ENCODE results near the gene PHACTR3.

Gene PHACTR3

DNA sequence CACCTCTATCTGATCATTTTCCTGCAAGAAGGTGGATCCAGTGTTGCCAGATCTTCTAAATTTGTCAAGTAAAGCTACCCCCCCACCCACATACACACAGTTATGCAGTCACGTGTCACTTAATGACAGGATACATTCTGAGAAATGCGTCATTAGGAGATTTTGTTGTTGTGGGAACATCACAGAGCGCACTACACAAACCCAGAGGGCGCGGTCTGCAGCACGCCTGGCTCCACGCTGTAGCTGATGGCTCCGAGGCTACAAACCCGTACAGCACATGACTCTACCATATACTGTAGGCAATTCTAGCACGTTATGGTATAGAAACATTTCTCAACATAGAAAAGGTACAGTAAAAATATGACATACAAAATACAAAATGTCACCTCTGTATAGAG lies 202.2 kb downstream of the PHACTR3 start:
- DNase-seq = no peak

DNA sequence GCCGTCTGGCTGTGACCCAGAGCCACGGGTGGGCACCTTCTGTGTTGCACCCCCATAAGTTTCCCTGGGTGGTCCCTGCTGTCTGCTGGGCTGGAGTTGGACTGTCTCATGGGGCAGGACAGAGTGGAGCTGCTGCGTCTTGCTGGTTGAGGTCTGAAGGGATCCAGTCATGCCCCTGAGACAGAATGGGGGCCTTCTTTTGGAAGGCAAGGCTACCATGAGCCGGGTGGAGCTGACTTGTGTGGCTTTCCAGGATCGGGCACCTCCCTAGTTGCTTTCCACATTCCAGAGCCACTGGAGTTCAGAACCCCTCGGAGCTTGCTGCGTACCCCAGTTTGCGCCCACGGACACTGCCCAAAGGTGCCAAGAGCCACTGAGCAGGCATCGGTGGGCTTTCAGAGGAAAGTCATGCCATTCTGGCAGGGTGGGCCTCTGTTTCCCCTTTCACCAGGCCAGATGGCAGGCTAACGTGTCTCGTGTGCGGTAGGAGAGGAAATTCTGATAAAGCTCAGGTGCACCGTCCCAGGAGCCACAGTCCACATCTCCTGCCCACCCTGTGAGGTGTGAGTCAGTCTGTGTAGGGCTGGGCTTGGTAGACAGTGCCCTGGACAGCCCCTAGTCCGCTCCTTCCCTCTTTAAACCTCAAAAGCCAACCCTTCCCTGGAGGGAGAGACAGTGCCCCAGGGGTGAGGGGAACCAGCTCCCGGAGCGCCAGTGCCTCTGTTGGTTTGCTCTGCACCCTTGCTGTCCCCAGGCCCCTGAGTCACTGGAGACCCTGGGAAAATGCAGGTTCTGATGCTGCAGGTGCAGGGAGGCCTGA lies 203.8 kb downstream of the PHACTR3 start:
- DNase-seq = no peak

DNA sequence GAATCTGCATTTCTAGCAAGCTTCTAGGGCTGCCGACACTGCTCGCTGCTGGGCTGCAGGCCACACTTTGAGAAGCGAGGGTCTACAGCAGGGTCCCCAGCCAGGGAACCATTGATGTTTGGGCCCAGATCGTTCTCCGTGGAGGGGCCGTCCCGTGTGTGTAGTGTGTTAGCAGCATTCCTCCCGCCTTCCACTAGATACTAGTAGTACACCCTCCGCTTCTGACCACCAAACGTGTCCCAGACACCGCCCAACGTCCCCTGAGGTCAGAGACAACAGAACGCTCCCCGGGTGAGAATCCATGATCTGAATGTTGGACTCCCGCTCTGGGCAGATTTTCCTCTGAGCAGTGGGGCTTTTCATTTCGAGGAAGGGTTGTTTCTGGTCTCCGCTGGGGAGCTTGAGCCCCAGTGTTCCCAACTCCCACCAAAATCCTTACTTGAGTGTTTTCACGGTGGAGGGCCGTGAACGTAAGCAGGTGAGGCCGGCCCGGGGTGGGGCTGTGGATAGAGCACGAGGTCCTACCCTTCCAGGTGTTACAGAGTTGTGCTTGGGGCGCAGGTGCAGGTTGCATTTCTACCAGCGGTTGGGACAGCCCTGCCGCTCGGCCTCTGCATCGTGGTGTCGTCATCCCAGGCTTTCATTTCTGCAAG lies 204.5 kb downstream of the PHACTR3 start:
- DNase-seq = no peak

DNA sequence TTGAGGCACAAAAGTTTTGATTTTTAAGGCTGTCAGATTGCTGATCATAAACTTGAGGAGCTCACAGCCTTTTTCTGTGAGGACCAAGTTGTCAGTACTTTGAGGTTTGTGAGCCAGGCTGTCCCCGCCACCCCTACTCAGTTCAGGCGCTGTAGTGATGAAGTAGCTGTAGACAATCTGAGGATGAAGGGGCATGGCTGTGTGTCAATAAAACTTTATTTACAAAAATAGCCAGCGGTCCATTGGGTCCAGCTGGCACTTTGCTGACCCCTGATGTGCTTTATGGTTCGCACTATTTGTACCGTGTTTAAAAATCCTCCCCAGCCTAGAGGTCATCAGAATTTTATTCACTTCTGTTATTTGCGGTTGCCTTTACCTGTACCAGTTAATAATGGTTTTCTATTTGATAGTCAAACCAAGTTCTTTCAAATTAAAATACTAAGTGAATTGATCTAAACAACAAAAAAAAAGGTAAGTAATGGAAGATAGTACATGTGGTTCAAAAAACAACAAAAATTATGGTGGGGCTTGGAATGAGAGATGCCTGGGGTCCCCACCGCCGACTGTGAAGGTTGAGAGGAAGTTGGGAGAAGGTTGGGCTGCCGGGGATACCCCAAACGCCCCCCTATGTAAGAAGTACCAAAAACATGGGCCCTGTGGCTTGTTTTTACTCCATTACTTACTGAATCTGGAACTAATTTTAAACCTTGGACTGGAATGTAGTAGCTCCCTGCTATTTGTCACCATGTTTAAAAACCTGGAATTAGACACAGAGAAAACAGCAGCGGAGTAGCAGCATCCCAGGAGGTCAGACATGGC lies 205.5 kb downstream of the PHACTR3 start:
- no peak for DNase-seq

DNA sequence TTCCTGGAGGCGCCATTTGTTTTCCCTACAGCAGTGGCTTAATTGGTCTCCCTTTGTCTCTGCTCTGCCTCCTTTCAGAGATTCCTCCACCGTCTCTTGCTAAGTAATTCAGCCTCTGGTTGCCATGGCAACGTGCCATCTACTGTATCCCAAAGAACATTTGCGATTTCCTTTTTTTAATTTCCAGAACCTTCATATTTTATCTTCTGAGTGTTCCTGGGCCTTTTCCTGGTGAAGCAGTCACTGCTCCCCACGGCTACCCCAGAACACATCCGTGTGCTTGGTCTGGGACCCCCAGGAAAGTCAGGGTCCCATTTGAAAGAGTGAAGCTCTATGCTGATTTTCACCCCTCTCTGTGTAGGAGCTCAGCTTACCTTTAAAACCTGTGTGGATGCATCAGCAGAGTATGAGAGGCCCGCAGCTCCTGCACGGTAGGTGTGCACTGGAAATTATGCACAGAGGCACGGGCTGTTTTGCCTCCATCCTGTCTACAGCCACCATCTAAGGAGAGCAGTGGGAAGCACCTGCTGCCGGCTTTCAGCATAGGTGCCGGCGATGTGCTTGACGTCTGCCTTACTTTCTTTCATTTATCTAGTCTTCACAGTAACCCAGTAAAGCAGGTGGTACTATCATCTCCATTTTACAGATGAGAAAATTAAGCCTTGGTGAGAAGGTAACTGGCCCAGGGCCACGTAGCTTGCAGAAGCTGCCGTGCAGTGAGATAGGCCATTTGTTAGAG lies 206.3 kb downstream of the PHACTR3 start:
- no peak for DNase-seq

DNA sequence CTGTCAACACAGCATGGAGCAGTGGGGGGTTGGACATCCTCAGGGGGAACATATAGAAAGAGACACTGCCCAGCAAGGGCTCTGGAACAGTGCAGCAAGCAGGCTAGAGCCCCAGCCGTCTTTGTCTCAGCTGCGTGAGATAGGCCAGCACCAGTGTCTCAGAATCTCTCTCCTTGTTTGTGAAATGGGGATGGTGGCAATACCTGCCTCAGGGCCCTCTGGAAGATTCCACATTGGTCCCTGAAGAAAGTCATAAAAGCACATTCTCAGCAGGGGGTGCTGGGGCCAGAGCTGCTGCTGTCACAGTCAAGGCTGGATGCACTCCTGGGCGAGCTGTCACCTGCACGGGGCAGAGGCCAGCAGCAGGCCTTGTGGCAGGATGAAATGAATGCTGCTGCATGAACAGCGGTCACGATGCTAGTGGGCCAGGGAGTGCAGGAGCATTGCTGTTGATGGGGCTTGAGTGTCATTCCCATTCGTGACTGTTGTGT lies 207.4 kb downstream of the PHACTR3 start:
- no peak for DNase-seq

DNA sequence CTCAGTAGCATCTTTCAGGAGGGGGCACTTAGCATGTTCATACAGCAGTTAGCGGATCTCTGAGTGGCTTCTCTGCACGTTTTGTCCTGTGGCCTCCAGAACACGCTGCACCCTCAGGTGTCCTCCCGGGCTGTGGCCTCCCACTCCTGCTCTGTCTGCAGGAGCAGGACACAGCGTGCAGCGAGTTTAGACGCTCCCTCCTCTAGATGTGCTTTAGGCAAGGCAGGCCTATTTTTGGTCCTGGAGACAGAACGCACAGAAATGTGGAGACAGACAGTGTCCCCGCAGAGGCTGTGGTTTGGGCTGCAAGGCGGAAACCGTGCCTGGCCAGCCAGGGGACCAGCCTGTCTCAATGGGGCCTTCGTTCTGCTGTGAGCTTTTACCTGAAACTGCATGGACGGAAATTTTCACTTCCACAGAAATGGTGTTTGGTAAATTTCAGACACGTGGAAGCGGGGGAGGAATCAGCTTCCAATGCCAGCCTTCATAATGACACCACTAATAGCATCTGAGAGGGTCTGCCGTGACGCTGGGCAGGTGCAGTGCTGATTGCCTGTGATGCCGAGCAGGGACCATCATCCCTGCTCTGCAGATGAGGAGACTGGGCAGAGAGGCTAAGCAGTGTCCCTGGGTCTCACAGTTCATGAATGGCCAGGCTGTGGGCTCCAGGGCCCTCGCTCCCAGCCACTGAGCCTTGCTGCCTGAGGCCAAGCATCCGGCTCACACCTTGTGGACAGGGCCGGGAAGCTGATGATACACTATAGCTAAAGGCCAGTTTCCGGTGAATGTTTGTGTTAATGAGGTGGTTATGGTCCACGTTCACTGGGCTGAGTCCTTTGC lies 208.2 kb downstream of the PHACTR3 start:
- no peak for DNase-seq

DNA sequence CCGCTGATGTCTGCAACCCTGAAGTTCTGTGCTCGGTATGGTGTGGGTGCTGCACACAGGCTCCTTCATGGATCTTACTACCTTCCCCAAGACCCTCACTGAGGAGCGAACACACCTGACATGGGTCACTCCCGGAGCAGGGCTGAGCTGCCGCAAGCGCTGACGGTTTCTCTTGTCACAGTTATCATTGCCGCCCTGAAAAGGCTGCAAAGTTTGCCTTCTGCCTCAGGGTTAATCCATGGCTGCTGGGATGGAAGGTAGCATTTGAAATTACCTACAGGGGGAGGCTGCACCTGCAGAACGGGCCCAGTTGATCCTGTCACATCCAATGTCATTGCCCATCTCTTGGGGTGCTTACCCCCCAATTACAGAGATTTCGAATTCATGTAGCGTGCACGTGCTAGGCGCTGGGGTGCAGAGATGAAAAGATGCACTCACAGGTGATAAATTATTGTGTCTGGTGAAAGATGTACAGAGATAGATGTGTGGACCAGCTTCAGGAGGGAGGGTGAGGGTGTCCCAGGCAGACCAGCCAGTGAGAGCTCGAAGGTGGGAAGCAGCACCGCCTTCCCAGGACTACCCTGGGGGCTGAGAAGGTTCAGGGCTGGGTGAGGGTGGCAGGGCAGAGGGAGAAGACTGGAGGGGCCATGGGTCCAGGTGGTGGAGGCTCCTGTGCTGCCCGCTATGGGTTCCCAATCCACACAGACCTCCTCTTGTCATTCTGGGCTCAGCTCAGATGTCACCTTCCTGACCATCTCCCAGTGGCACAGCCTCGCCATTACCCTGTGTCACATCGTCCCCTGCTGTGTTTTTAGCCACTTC lies 209.0 kb downstream of the PHACTR3 start:
- no peak for DNase-seq

DNA sequence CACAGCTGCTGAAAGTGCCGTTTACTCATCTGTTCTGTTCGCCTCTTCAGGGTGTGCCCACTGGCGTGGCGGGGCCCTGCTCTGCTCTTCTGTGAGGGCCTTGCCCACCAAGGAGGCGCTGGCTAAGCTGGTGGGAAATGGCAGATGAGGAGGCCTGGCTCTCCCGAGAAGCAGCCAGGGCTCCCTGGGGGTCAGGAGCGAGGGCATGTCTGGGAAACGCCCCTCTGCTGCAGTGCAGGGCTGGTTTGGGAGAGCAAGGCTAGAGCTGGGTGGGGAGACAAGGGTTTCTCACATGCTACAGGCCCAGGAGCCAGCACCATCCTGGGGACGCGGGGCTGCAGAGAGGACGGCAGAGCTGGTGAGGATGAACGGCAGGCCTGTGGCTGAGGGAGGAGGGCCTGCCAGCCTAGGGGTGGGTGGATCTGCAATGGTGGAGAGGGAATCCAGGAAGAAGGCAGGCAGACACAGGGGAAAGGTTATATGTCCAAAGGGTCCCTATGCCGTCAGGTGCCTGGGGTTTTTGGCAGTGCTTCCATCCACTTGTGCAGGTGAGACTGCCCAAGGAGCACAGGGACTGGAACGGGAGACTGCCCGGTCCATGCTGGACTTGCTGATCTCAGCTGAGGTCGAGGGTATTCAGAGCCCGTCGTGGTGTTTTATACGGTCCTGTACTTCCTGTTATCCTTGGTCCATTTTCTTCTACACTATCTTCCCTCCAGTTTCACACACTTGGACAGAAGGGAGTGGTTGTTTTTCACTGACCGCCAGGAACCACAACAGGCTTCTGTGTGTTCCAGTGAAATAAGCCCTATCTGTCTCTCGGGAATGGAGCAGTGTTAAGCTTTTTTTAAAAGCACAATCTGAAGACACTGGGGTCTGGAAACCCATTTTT lies 209.9 kb downstream of the PHACTR3 start:
- no peak for DNase-seq

DNA sequence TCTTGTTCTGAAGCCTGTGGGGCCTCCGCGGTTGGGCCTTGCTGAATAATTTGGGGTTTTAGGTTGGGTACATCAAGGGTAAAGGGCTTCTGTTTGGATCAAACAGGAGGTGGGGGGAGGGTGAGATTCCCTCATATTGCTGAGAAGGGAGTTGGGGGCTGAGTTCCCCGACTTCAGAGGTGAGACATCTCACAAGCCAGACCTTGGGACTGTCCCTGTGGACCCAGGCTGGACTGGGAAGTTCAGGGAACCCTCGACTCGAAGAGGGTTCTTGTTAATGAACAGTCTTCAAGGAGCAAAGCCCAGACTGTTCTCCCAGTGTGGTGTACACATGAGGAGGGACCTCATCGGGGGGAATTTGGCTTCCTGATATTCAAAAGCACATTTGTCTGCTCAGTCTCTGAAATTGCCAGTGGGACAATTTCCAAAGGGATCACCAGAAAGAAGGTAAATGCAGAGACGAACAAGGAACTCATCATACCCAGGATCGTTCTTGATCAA lies 210.6 kb downstream of the PHACTR3 start:
- DNase-seq = no peak

DNA sequence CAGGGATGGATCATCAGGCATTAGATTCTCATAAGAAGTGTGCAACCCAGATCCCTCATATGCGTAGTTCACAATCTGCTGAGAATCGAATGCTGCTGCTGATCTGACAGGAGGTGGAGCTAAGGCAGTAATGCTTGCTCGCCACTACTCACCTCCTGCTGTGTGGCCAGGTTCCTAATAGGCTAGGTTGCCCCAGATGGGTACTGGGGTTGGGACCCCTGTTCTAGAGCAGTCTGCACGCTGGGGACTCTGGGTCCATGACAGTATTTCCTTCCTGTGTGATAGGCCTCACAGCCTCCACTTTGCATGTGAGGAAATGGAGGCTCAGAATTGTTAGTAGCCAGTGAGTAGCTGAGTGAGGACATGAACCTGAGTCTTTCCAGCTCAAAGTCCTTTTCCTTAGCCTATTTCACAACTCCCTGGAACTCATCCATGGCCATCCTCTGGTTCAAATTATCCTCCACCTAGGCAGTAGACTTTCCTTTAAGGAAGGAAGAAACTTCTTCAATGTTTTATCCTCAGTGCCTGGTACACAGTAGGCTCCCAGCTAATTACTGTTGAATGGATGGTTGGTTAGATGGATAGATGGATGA lies 211.9 kb downstream of the PHACTR3 start:
- no peak for DNase-seq

DNA sequence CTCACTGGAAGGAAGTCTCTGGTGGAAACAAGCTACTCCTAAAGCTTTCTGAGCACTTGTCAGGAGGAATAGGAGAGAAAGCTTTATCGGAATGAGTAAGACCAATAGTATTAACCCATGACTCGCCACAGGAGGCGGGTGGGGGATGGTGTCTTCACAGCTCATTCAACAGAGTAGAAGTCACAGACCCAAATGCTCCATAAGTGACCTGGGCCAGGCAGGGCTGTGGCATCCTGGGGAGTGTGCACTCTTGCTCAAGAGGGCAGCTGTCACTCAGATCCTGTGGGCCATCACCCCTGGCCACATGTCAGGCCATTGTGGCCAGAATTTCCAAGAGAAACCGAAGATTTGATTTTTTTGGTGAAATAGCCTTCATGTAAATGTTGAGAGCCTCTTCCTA lies 213.1 kb downstream of the PHACTR3 start:
- no peak for DNase-seq

DNA sequence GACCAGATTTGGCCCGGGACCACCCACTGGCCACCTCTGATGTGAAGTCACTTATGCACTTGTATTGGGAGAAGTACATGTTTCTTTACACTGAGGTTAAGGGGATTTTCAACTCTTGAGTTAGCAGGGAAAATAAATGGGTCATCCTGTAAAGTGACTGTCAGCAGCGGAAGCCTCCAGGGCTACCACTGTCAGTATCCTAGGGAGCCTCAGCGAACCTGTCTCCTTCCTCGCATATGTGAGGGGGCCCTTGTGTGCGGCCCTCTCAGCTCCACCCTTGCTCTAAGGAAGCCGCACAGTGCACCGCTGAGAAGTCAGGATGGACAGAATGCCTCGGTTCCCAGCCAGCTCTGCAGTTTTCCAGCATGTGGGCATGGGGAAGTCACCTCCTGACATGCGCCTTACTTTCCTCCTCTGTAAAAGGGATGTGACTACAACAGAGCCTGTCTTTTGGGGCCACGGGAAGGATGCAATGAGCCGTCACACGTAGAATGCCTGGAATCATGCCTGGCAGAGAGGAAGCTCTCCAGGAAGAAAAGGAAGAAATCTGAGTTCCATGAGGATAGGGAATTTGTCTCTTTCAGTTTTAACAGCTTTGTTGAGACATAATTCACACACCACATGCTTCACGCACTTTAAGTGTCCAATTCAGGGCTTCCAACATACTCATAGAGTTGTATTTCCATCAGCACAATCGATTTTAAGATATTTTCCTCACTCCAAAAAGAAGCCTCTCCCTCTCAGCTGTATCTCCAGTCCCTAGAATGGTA lies 213.7 kb downstream of the PHACTR3 start:
- no peak for DNase-seq

DNA sequence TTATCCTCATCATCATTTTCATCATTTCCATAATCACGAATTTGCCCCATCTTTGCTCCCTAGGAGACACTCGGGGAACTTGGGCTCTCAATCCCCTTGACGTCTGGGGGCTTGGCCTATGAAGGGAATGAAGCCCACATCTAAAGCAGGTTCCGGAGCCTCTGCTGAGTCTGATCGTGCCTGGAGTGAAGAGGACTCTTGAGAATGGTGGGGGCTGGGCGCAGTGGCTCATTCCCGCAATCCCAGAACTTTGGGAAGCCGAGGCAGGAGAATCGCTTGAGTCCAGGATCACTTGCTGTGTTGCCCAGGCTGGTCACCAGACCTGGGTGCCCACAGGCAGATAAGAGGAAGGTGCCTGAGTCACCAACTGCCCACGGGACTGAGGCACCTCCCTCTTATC lies 214.6 kb downstream of the PHACTR3 start:
- no peak for DNase-seq

DNA sequence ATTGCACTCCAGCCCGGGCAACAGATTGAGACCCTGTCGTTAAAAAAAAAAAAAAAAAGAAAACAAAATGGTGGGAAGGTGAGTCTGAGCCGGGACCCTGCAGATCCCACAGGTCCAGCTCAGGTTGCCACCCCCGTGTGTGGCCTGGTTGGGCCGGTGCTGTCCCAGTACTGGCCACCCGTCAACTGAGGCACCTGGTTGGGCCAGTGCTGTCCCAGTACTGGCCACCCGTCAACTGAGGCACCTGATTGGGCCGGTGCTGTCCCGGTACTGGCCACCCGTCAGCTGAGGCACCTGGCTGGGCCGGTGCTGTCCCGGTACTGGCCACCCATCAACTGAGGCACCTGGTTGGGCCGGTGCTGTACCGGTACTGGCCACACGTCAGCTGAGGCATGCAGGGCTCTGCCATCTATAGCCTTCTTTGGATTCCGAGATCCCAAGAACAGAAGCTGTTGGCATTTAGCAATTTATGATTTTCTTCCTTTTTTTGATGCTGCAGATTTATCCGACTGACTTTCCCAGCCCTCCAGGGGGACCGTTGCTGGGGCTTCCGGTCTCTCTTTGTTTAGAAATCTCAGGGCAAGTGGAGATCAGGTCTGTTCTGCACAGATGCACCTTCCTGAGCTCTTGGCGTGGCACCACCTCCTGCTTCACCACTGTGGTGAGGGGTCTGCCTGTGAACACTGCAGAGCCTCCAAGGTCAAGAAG lies 215.3 kb downstream of the PHACTR3 start:
- DNase-seq = no peak

DNA sequence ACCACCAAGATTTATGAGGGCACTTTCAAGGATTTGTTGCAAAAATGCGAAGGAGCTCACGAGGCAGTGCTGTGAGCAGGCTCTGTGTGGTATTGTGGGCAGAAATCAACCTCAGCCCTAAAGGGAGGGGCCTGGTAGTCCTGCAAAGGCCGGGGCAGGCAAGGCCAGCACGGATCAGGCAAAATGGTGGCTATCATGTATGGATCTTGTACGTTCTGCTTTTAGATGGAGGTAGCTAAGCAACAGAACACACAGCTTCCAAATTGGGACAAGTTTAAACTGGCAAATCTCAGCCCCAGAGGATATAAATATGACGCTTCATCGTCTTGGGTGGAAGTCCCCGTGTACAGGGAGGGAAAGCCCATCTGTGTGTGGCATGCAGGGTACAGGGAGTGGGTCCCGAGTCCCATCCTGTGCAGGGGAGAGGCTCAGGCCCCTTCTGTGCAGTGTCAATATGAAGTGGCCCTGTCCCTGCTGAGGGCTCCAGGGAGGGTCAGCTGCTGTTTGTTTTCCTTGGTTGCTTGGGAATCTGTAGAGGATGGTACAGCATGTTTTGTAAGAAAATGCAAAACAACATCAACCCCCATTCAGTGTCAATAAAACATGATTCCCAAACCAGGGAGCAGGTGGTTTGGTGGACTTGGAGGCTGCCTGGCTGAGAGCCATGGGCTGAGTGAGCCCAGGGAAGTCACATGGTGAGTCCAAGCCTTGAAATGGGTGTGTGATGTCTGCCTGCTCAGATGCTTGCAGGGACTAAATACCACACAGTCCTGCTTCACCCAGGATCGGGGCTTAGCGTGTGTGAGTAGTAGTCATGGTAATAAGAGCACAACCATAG lies 216.1 kb downstream of the PHACTR3 start:
- DNase-seq = no peak

DNA sequence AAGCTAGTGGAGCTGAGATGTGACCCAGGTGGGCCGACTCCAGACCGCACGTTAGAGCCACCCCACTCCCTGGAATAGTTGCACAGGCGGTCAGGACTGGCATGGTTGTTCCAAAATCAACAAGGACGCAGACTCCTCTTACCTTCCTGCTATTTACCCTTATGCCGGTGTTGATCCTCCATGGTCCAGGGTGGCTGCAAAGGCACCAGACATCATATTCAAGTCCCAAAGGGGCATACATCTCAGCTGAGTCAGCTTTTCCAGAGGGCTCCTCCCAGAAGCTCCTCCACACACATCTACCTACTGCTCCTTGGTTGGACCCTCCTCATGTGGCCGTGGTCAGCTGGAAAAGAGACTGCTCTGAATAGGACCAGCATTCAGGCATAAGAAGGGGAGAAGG lies 216.9 kb downstream of the PHACTR3 start:
- DNase-seq = no peak

Data from inflammatory macrophage treated with lipopolysaccharide for 4 hours (primary cell).